Occipital lobe (tissue), 2 donors: ENCODE results near the gene FBXO5. TPM values are rescaled to one million over a fixed set of nuclear protein-coding genes. Genes with fewer than 3 reads are reported as not detected.
"Not testable (repeated sequence)": the region's sequence is repeated elsewhere in the genome, so short reads cannot be mapped to it uniquely, and the experiment has no call there.

ENCODE experiments used
- DNase-seq: peaks from one replicate; lab custom pipeline; 2025; lab: John Stamatoyannopoulos, UW
- total RNA-seq: library from RNA; depleted of rRNA; stranded (reverse); fragments of >200 nt; gene quantifications from one replicate; pipeline ENCODE4 v1.2.3, GENCODE V29; 2014

FBXO5 gene, protein sequence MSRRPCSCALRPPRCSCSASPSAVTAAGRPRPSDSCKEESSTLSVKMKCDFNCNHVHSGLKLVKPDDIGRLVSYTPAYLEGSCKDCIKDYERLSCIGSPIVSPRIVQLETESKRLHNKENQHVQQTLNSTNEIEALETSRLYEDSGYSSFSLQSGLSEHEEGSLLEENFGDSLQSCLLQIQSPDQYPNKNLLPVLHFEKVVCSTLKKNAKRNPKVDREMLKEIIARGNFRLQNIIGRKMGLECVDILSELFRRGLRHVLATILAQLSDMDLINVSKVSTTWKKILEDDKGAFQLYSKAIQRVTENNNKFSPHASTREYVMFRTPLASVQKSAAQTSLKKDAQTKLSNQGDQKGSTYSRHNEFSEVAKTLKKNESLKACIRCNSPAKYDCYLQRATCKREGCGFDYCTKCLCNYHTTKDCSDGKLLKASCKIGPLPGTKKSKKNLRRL
- total RNA-seq = 6.4 TPM

DNA sequence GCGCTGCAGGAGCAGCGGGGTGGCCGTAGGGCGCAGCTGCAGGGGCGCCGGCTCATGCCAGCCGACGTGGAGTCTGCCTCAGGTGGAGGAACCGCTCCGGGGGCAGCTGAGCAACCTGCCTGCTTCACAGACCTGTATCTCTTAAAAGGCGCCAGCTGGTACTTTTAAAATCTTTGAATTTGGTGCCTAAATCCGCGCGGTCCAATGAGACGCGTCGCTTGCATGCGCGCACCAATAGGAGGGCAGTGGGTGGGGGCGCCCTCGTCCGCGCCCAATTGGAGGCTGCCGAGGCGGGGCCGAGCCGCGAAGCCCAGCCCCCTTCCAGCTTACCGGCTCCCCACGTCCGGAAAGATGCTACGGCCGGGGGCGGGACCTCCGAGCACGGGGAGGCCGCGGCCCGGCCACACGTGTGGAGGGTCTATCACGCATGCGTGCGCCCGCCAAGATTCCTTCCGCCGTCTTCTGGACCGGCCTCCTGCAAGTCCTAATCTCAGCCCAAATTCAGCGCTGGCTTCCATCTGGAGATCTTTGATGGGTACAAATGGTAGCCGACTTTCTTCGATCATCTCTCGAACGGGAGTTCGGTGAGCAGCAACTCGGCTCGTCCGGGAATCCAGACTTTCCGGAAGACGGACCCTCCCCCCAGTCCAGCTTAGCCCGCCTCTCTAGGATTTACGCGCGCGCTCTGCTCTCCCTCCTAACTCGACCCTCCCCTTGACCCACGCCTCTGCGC is at the start of gene FBXO5:
Gene FBXO5 (minus strand): TSS at position 138 of the 733 bp plus-strand sequence. CDS start 82 bp downstream, at position 56.
- DNase-seq = peak; percentile 93

DNA sequence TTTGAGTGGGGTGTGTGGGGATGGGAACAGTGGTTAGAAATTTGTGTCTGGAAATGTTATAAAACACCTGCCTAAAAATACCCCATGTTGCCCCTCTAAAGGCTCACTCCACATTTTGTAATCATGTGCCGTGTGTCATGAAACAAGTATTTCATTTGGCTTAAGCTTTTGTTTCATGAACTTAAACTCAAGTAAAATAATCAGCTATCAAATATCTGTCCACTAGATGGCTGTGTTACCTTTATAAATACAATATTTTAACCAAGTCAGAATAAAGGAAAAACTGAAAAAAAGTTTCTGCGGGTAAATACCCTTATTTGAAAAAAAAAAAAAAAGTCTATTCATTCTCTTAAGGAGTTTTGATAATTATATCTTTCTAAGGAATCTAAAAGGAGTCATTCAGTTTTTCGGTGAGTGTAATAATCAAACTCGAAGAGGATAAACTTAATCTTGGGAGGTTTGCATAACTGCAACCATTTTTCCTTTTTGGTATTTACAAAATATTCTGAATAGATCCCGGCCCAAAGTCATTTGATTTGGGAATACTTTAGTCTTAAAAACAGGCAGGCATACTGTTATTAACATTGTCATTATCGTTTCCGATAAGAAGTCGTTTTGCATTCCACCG is 49.5 kb upstream of the FBXO5 start:
- no peak for DNase-seq

DNA sequence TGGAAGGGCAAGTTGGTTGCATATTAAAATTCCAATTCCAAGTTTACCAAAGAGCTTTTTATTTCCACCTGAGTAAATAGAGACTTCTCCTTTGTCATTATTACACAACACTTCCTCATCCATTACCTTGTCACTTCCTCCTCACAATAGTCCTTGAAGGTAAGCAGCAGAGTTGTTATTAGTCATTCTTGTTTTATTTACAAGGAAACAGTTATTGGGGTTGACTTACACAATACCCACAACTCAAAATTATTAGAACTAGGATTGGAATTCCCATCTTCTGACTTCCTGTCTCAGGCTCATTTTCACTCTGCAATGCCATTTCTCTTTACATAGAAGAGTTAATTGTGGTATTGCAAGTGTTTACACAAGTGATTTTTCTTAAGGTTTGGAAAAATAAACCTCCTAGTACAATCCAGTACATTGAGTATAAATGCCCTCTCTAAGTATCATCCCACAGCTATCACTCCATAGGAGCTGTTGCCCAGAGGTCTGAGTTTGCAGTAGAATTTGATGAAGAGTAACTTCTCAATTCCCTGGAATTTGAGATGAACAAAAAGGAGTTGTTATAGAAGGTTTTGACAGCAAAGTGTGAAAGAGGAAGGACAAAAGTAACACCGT is 48.6 kb upstream of the FBXO5 start:
- DNase-seq = no peak

DNA sequence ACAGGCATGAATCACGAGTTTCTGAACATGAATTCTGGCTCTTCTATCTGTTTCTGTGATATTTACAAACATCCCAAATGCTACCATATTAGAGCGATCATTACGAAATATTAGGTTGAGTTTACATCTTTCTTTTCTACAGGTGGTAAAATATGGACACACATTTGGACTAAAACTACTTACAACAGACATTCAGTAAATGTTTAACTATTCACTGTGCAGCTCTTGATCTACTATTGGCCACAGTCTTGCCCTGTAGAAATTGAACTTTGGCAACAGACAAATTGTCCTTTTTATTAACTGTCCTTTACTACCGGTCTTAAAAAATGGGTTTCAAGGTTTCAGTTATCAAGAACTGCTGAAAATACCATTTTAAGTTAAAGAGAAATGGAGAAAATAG is 46.1 kb upstream of the FBXO5 start:
- DNase-seq = no peak

DNA sequence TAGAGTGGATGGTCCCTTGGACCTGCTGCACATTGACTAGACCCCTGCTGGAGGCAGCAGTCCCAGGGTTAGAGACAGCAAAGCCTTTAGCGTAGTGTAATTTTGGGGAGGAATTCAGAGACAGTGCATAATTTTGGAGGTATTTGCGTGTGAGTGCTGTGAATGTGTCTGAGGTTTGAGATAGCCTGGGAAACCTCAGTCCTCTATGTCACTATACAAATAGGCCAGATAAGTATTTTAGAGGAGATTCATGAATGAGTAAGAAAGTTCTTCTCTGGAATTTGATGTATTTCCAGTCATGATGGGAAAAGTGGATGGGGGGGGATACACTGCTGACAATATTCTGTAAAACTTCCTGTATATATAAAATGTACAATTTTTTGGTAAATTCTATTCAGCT is 45.4 kb upstream of the FBXO5 start:
- DNase-seq = no peak

DNA sequence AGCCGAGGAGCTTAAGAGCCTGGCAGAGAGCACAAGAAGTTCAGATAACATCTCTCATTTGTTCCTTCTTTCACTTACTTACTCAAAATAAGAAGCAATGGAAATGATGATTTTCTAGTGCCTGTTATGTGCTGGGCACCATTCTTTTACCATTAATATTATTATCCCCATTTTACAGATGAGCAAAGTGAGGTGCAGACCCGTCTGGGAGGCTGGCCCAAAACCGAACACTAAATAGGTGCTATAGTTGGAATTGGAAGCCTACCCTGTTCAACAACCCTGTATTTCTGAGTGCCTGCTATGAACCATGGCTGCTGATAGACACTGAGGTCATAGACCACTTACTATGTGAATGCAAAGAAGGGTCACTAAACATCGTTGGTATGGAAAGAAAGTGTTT is 44.6 kb upstream of the FBXO5 start:
- no peak for DNase-seq

DNA sequence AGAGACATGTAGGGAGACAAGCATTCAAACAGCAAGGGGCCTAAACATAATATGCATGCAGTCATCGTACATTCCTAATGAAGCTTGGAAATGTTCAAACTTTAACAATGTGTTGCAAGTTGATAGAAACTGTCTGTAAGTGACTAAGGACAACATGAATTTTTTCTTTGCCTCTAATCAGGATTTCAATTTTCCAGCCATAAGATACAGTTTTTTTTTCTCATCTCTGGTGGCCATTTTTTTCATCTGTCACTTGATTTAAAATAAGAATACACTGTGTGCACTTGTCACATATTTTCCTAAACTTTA is 41.8 kb upstream of the FBXO5 start:
- DNase-seq = no peak

DNA sequence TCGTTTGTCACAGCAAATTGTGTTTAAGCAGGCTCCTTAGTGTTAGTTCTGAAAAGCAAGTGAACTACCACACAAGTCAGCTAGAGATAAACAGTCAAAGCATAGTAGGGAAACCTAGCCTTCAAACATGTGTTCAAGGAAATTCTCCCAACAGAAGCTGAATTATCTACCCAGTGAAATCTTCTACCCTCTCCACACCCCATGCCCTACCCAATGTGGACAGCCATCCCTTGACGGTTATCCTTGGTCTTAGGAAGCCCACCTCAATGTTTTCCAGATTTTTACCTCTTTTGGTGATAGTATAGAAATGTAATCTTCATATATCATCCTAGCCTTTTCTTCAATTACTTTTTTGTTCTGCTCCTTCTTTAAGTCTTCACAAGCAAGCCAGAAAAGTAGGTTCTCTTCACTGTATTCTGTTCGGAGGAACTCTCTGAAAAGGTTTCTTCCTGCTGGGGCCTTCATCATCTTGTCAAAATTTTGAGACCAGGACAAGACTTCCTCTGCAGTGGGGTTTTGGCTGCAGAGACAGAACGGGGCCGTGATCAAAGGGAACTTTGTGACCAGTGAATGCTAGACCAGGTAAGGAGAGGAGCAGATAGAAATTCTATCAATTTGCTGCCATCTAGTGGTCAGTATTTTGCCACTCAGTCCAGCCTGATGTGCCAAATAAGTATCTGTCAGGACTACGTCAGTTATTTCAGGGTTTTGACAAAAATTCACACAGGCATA is 41.3 kb upstream of the FBXO5 start:
- DNase-seq = no peak

DNA sequence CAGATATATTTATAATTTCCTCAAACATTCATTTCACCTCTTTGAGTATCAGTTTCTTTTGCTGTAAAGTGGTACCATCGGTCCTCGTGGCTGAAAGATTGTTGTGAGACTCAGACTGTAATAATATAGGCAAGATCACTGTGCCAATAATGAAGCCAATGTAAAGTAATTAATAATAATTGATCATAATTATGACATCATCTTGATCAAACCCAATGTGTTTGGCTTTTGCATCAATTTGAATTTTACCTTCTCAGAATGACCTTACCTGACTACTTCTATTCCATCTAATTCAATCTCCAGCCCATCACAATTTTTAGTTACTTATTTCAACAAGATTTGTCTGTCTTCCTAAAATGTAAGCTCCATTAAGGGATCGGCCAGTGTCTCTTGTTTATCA is 35.5 kb upstream of the FBXO5 start:
- no peak for DNase-seq

DNA sequence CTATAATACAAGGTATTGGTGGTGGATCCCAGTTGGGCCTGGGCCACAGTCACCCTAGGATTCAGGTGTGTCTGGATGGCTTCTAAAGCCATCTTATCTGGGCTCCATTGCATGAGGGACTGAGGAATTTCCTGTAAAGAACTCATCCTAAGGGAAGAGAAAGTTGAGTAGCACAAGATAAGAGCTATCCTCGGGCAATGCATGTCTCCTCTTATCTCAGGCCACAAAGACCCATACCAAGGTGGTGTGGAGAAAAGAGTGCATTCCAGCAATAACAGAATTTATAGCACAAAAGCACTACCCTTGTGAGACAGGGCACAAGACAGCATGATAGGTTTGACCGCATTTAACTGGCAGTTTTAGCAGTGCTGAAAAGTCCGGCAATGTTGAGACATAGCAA is 34.0 kb upstream of the FBXO5 start:
- no peak for DNase-seq

DNA sequence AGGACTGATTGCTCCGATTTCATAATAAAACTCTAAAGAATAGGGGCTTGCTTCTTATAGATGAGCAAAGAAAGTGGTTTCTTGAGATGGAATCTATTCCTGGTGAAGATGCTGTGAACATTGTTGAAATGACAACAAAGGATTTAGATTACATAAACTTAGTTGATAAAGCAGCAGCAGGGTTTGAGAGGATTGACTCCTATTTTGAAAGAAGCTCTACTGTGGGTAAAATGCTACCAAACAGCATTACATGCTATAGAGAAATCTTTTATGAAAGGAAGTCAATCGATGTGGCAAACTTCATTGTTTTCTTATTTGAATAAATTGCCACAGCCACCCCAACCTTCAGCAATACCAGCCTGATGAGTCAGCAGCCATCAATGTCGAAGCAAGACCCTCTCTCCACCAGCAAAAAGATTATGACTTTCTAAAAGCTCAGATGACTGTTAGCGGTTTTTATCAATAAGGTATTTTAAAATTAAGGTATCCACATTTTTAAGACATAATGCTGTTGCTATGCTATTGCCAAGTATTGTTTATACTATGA is 32.3 kb upstream of the FBXO5 start:
- DNase-seq = no peak

DNA sequence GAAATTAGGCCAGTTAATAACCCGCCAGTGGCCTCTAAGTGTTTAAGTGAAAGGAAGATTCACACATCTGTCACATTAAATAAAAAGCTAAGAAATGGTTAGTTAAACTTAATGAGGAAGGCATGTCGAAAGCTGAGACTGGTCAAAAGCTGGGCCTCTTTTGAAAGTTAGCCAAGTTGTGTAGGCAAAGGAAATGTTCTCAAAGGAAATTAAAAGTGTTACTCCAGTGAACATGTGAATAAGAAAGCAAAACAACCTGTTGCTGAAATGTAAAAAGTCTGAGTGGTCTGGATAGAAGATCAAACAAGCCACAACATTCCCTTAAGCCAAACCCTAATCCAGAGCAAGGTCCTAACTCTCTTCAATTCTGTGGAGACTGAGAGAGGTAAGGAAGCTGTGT is 30.6 kb upstream of the FBXO5 start:
- no peak for DNase-seq

DNA sequence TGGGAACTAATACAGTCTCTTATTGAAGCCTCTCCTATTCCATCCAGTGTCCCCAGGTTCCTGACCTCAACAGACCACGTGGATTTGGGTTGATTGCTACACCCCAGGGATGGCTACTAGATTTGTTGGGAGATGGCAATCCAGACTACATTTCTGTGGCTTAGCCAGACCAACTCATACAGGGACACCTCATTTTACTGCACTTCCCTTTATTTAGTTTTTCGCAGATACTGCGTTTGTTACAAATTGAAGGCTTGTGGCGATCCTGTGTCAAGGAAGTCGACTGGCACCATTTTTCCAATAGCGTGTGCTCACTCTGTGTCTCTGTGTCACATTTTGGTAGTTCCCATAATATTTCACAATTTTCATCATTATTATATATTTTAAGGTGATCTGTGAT is 30.0 kb upstream of the FBXO5 start:
- DNase-seq = no peak

DNA sequence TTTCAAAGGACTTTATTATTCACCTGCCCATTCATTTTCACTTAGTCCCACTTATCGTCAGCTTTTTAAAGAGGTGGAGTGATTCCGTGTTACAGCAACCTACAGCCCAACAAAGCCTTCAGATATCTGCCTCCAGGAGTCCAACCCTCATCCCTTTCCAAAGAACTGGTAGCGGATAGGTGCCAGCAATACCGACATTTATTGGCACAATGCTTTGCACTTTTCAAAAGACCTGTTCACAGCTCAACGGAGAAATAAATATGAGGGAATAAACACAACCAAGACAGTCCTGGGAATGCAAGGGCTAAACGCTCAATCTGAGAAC is 20.5 kb upstream of the FBXO5 start:
- DNase-seq = no peak

DNA sequence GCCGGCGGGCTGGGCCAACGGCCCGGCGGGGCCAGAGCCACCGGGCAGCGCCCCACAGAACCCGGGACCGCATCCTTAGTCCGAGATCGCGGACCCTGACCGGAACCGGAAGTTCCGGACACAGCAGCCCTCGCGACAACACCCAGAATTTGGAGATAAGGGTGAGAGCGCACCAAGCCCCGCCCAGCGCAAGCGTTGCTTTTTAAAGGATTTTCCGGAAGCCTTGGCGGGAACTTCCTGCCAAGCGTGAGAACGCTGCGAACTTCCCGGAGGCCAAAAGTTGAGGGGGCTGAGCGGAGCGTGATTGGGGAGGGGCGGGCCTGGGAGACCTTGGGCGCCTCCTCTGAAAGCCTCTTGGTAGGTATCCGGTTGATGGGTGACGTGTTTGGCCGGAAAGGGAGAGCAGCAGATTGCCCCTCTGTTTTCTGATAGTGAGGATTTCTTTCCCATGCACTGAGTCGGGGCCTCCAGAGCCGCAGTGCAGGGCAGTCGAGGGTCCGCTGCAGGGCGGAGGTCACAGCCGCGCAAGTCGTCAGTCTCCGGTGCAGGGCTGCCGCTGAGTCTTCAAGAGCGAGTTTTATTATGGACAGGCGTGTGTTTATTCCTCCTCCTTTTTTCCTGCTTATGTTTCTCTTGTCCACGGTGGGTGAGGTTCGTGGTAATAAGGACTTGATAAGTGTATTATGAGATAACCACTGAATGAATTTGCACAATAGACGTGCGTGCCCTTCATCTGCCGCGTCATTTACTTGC is 19.9 kb upstream of the FBXO5 start, which contains the start of gene MTRF1L:
Gene MTRF1L (minus strand): TSS at position 97 of the 753 bp plus-strand sequence. CDS start 24 bp downstream, at position 73.
- DNase-seq = peak; percentile 92

DNA sequence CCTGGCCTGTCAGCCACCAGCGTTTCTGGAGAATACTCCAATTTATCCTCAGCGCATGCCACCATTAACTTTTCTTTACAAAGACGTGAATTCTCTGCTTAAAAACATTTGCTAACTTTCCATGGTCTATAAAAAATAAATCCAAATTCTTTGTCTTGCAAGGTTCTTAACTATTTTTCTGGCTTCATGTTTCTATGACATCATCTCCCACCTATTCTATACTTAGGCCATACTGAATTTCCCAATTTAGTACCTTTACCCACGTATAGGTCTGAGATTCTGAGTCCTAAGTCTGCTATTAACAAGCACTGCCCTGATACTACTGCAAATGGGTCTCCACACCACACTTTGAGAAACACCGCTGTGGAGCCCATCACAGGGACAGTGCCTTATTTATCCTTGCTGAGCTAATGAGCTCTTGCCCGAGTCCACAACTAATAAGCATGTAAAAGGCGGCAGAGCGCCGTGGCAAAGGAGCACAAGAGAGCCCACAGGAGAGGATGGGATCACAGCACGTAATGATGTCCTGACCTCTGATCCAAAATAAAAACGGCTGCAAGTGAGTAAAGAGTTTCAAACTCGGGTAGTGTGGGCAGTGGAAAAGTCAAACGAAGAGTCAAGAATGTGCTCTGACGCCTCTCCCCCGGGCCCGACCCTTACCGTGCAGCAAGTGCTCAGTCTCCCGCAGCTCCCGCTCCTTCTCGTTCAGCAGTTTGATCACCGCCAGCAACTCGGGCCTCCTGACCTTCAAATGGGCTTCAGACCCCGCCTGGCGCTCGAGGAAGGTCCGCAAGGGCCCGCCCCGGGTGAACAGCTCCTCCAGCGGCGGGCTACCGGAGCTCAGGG is 19.1 kb upstream of the FBXO5 start:
- DNase-seq = no peak

DNA sequence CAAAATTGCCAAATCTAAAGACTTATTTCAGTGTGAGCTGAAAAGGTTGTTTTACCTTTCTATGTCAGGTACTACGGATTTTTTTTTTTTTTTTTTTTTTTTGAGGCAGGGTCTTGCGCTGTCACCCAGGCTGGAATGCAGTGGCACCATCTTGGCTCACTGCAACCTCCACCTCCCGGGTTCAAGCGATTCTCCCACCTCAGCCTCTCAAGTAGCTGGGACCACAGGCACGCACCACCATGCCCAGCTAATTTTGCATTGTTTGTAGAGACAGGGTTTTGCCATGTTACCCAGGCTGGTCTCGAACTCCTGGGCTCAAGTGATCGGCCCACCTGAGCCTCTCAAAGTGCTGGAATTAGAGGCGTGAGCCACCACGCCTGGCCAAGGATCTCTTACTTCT is 17.9 kb upstream of the FBXO5 start:
- DNase-seq = not testable (repeated sequence)

DNA sequence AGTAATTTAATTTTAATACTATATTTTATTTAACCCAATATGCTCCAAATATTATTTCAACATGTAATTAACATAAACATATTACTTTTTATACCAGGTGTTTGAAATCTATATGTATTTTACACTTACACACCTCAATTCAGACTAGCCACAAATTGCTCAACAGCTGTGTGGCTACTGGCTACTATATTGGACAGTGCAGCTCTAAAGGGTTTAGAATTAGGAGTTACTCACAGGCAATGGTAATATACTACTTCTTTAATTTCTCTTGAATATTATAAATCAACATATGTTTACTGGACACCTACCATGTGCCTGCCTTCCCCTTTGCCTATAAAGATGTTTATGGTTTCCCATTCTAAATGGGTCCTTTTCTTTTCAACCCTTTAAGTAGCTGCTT is 17.4 kb upstream of the FBXO5 start:
- DNase-seq = no peak

DNA sequence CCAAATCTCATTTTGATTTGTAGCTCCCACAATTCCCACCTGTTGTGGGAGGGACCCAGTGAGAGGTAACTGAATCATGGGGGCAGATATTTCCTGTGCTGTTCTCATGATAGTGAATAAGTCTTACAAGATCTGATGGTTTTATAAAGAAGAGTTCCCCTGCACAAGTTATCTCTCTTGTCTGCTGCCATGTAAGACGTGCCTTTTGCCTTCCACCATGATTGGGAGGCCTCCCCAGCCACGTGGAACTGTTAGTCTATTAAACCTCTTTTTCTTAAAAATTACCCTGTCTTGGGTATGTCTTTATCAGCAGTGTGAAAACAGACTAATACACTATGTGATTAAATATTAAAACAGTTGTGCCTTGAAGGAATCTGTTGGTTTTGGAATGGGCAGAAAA is 16.7 kb upstream of the FBXO5 start:
- DNase-seq = not testable (repeated sequence)

DNA sequence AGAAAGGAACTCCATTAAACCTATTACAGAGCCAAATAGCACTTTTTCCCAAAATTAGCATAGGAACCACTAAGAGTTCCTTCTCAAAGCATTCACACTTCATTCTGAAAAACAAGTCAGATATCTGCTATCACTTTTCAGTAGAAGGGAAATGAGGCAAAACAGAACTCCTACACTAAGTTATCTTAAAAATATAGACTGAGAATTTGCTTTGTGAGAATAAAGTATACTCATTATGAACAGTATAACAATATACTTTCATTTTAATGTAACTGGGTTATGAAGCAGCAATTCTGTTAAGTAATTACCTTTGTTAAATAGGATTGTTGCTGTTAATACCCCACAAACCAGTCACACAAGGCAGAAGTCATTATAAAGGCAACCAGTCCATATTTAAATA is 11.0 kb upstream of the FBXO5 start:
- DNase-seq = no peak
